ENCODE measurements around the gene CD40LG.

CD40LG gene

GRCh38 chrX:136652822-136653723, 5.1 kb downstream of the CD40LG start:
- H3K4me3 ChIP-seq (ENCODE audit: low read length), result no peak overlapping the region
- no peak overlapping the region for H3K4me2 ChIP-seq (ENCODE audit: low read length)
- H3K4me1 ChIP-seq (ENCODE audit: control insufficient read depth, low read depth, low read length), result no peaks in the 10 kb centered on the region
- no peak overlapping the region for H2BK5ac ChIP-seq (ENCODE audit: low read length)
- no peaks in the 10 kb centered on the region for H3K36me3 ChIP-seq (ENCODE audit: control insufficient read depth, insufficient read depth, low read length)
- H3K23ac ChIP-seq (ENCODE audit: low read length), result no peak overlapping the region
- H3K18ac ChIP-seq (ENCODE audit: low read length), result no peak overlapping the region
- H4K5ac ChIP-seq (ENCODE audit: low read length), result no peak overlapping the region
- no CpG with 5 or more reads among the region's 6 CpGs for WGBS (ENCODE audit: extremely low coverage, insufficient coverage, low lambda C conversion rate)
- DNase-seq, result no peak
- no peak overlapping the region for H3K56ac ChIP-seq (ENCODE audit: low read length)
- H3K79me1 ChIP-seq (ENCODE audit: low read length), result no peaks in the 10 kb centered on the region
- no peak overlapping the region for H3K4ac ChIP-seq (ENCODE audit: low read depth, low read length)
- H2AK5ac ChIP-seq (ENCODE audit: low read length), result no peak overlapping the region
- no peak overlapping the region for H3K9ac ChIP-seq (ENCODE audit: low read length)
- H2BK15ac ChIP-seq (replicated peaks; ENCODE audit: low read depth), result no peak overlapping the region
- no peak overlapping the region for H3K27ac ChIP-seq (ENCODE audit: low read depth, low read length)
- no peak overlapping the region for H4K8ac ChIP-seq (ENCODE audit: low read depth, low read length)
- H2BK120ac ChIP-seq (ENCODE audit: low read depth, low read length), result no peak overlapping the region
- H3K79me2 ChIP-seq (ENCODE audit: control insufficient read depth, insufficient read depth, low read length), result no peaks in the 10 kb centered on the region
- no peaks in the 10 kb centered on the region for H3K27me3 ChIP-seq (ENCODE audit: insufficient read depth, low read length, poor library complexity)

GRCh38 chrX:136656361-136656964, 8.5 kb downstream of the CD40LG start:
- DNase-seq, result no peak
- no peaks in the 10 kb centered on the region for H3K4me1 ChIP-seq (ENCODE audit: control insufficient read depth, low read depth, low read length)
- H3K27ac ChIP-seq (ENCODE audit: low read depth, low read length), result no peak overlapping the region
- H3K4me3 ChIP-seq (ENCODE audit: low read length), result no peak overlapping the region
- no peak overlapping the region for H3K18ac ChIP-seq (ENCODE audit: low read length)
- H3K27me3 ChIP-seq (ENCODE audit: insufficient read depth, low read length, poor library complexity), result no peaks in the 10 kb centered on the region
- H3K56ac ChIP-seq (ENCODE audit: low read length), result no peak overlapping the region
- H3K23ac ChIP-seq (ENCODE audit: low read length), result no peak overlapping the region
- H4K5ac ChIP-seq (ENCODE audit: low read length), result no peak overlapping the region
- no peaks in the 10 kb centered on the region for H3K79me1 ChIP-seq (ENCODE audit: low read length)
- H2BK5ac ChIP-seq (ENCODE audit: low read length), result no peak overlapping the region
- no CpG with 5 or more reads among the region's 5 CpGs for WGBS (ENCODE audit: extremely low coverage, insufficient coverage, low lambda C conversion rate)
- no peak overlapping the region for H3K9ac ChIP-seq (ENCODE audit: low read length)
- H4K8ac ChIP-seq (ENCODE audit: low read depth, low read length), result no peak overlapping the region
- no peak overlapping the region for H3K4ac ChIP-seq (ENCODE audit: low read depth, low read length)
- no peaks in the 10 kb centered on the region for H3K79me2 ChIP-seq (ENCODE audit: control insufficient read depth, insufficient read depth, low read length)
- H3K36me3 ChIP-seq (ENCODE audit: control insufficient read depth, insufficient read depth, low read length), result no peaks in the 10 kb centered on the region
- H3K4me2 ChIP-seq (ENCODE audit: low read length), result no peak overlapping the region
- no peak overlapping the region for H2AK5ac ChIP-seq (ENCODE audit: low read length)
- H2BK120ac ChIP-seq (ENCODE audit: low read depth, low read length), result no peak overlapping the region
- no peak overlapping the region for H2BK15ac ChIP-seq (replicated peaks; ENCODE audit: low read depth)

DNA sequence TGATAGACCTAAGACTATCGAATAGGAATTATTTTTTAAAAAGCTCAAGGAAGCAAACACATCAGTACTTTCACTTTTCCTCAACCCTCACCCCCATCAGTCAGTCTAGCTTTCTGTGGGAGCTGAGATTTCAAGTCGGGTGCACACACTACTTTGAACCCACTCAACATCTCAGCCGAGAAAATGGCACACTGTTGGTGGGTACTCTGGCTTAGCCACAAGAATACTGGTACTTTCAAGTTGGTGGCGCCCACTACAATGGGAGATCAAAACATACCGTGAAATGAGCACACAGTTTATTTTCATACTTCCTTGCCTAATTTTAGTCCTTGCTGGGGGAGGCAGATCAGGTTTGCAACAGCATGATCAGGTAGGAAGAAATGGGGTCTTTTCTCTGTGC, 10.2 kb downstream of the CD40LG start:
- Histone ChIP-seq H2BK120ac (ENCODE audit: low read depth, low read length) (no peak overlapping the region), H2BK15ac (replicated peaks; ENCODE audit: low read depth) (no peak overlapping the region), H3K79me2 (ENCODE audit: control insufficient read depth, insufficient read depth, low read length) (no peaks in the 10 kb centered on the region), H3K79me1 (ENCODE audit: low read length) (no peaks in the 10 kb centered on the region), H3K36me3 (ENCODE audit: control insufficient read depth, insufficient read depth, low read length) (no peaks in the 10 kb centered on the region), H3K4me2 (ENCODE audit: low read length) (no peak overlapping the region), H4K8ac (ENCODE audit: low read depth, low read length) (no peak overlapping the region), H3K4ac (ENCODE audit: low read depth, low read length) (no peak overlapping the region), H3K56ac (ENCODE audit: low read length) (no peak overlapping the region), H3K4me1 (ENCODE audit: control insufficient read depth, low read depth, low read length) (no peaks in the 10 kb centered on the region), H3K9ac (ENCODE audit: low read length) (no peak overlapping the region), H3K23ac (ENCODE audit: low read length) (no peak overlapping the region), H3K18ac (ENCODE audit: low read length) (no peak overlapping the region), H2BK5ac (ENCODE audit: low read length) (no peak overlapping the region), H3K27me3 (ENCODE audit: insufficient read depth, low read length, poor library complexity) (no peaks in the 10 kb centered on the region), H3K4me3 (ENCODE audit: low read length) (no peak overlapping the region), H4K5ac (ENCODE audit: low read length) (no peak overlapping the region), H3K27ac (ENCODE audit: low read depth, low read length) (no peak overlapping the region), H2AK5ac (ENCODE audit: low read length) (no peak overlapping the region)
- DNase-seq, result no peak
- no CpG with 5 or more reads among the region's 5 CpGs for WGBS (ENCODE audit: extremely low coverage, insufficient coverage, low lambda C conversion rate)

DNA sequence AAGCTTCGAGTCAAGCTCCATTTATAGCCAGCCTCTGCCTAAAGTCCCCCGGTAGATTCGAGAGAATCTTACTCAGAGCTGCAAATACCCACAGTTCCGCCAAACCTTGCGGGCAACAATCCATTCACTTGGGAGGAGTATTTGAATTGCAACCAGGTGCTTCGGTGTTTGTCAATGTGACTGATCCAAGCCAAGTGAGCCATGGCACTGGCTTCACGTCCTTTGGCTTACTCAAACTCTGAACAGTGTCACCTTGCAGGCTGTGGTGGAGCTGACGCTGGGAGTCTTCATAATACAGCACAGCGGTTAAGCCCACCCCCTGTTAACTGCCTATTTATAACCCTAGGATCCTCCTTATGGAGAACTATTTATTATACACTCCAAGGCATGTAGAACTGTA, 11.2 kb downstream of the CD40LG start:
- Histone ChIP-seq H3K27ac (ENCODE audit: low read depth, low read length) (no peak overlapping the region), H3K23ac (ENCODE audit: low read length) (no peak overlapping the region), H3K4me2 (ENCODE audit: low read length) (no peak overlapping the region), H3K56ac (ENCODE audit: low read length) (no peak overlapping the region), H3K4me1 (ENCODE audit: control insufficient read depth, low read depth, low read length) (no peaks in the 10 kb centered on the region), H3K79me2 (ENCODE audit: control insufficient read depth, insufficient read depth, low read length) (no peaks in the 10 kb centered on the region), H2BK15ac (replicated peaks; ENCODE audit: low read depth) (no peak overlapping the region), H3K4me3 (ENCODE audit: low read length) (no peak overlapping the region), H3K36me3 (ENCODE audit: control insufficient read depth, insufficient read depth, low read length) (no peaks in the 10 kb centered on the region), H3K18ac (ENCODE audit: low read length) (no peak overlapping the region), H2BK120ac (ENCODE audit: low read depth, low read length) (no peak overlapping the region), H4K8ac (ENCODE audit: low read depth, low read length) (no peak overlapping the region), H3K27me3 (ENCODE audit: insufficient read depth, low read length, poor library complexity) (no peaks in the 10 kb centered on the region), H2AK5ac (ENCODE audit: low read length) (no peak overlapping the region), H4K5ac (ENCODE audit: low read length) (no peak overlapping the region), H3K9ac (ENCODE audit: low read length) (no peak overlapping the region), H3K79me1 (ENCODE audit: low read length) (no peaks in the 10 kb centered on the region), H2BK5ac (ENCODE audit: low read length) (no peak overlapping the region), H3K4ac (ENCODE audit: low read depth, low read length) (no peak overlapping the region)
- no peak for DNase-seq
- WGBS (ENCODE audit: extremely low coverage, insufficient coverage, low lambda C conversion rate), result no CpG with 5 or more reads among the region's 9 CpGs

DNA sequence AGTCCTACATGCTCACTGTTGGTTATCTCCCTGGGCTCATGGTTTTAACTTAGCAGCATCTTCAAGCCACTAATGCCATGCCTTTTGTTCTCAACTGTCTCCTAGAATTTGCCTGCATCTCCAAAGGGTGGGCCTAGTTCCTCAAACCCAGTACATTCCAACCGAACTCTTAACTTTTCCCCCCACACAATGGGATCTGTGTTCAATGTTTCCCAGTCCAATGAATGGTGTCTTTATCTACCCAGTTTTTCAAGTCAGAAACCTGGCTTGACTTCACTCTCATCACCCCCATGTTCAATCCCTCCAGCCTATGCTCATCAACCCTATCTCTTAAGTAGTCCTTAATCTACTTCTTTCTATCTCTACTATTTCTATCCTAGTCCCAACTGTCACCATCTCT, 12.9 kb downstream of the CD40LG start:
- Histone ChIP-seq H3K27me3 (ENCODE audit: insufficient read depth, low read length, poor library complexity) (no peaks in the 10 kb centered on the region), H4K5ac (ENCODE audit: low read length) (no peak overlapping the region), H2BK120ac (ENCODE audit: low read depth, low read length) (no peak overlapping the region), H3K9ac (ENCODE audit: low read length) (no peak overlapping the region), H2AK5ac (ENCODE audit: low read length) (no peak overlapping the region), H3K23ac (ENCODE audit: low read length) (no peak overlapping the region), H3K36me3 (ENCODE audit: control insufficient read depth, insufficient read depth, low read length) (no peaks in the 10 kb centered on the region), H3K4me2 (ENCODE audit: low read length) (no peak overlapping the region), H3K4me1 (ENCODE audit: control insufficient read depth, low read depth, low read length) (no peaks in the 10 kb centered on the region), H3K79me2 (ENCODE audit: control insufficient read depth, insufficient read depth, low read length) (no peaks in the 10 kb centered on the region), H3K79me1 (ENCODE audit: low read length) (no peaks in the 10 kb centered on the region), H3K56ac (ENCODE audit: low read length) (no peak overlapping the region), H3K4me3 (ENCODE audit: low read length) (no peak overlapping the region), H3K4ac (ENCODE audit: low read depth, low read length) (no peak overlapping the region), H3K18ac (ENCODE audit: low read length) (no peak overlapping the region), H3K27ac (ENCODE audit: low read depth, low read length) (no peak overlapping the region), H2BK15ac (replicated peaks; ENCODE audit: low read depth) (no peak overlapping the region), H2BK5ac (ENCODE audit: low read length) (no peak overlapping the region), H4K8ac (ENCODE audit: low read depth, low read length) (no peak overlapping the region)
- no CpG with 5 or more reads among the region's 1 CpG for WGBS (ENCODE audit: extremely low coverage, insufficient coverage, low lambda C conversion rate)
- DNase-seq, result no peak

All from mesendoderm (in vitro differentiated cells).